HEK293 (cell line): ENCODE measurements around the gene TACR2.

Experiments
- CTCF ChIA-PET: fragments of 350-600 bp; formaldehyde crosslinking; extraction: SDS; loops from one replicate; lab custom pipeline; 2021; ENCODE audit warnings: antibody characterized with exemption; lab: Yijun Ruan, JAX
- POLR2A ChIA-PET: fragments of 300-600 bp; formaldehyde crosslinking; extraction: SDS; loops from one replicate; lab custom pipeline; 2020; ENCODE audit warnings: antibody characterized with exemption, inconsistent platforms; lab: Yijun Ruan, JAX
- H3K27ac ChIP-seq: fragments of 200-500 bp; sonication (Bioruptor generic); 2 replicates; pipeline ENCODE4 v1.5.1; 2014; ENCODE audit warnings: low read depth, low read length, control low read depth, inconsistent platforms; ENCODE audit errors: extremely low read depth
- H3K36me3 ChIP-seq, 2 experiments: fragments of 200-500 bp in 1 of 2; sonication (Bioruptor generic) in 1 of 2; 1 replicate in 1 of 2; 2 replicates in 1 of 2; pipeline ENCODE4 v1.5.1; 2014 to 2017; ENCODE audit warnings: inconsistent platforms in 2 of 2, low read length in 2 of 2; ENCODE audit not compliant: control insufficient read depth in 2 of 2, insufficient read depth in 1 of 2
- H3K4me1 ChIP-seq: fragments of 200-500 bp; sonication (Bioruptor generic); 2 replicates; pipeline ENCODE4 v1.5.1; 2014; ENCODE audit warnings: mild to moderate bottlenecking, low read length, inconsistent platforms; ENCODE audit not compliant: control insufficient read depth, insufficient read depth
- H3K4me3 ChIP-seq: 2 replicates; pipeline ENCODE4 v1.5.1; 2011; ENCODE audit warnings: low read depth, mild to moderate bottlenecking, control low read depth, low read length, moderate library complexity
- H3K9me3 ChIP-seq: fragments of 200-500 bp; sonication (Bioruptor generic); 2 replicates; pipeline ENCODE4 v1.5.1; 2014; ENCODE audit warnings: low read depth, low read length, inconsistent platforms; ENCODE audit not compliant: control insufficient read depth, insufficient read depth
- IKZF3 ChIP-seq: fragments of 450-650 bp; IDR thresholded peaks from 2 replicates; pipeline ENCODE4 v1.5.0; 2018; ENCODE audit warnings: missing biosample characterization, mild to moderate bottlenecking, missing genetic modification characterization, moderate library complexity
- KLF7 ChIP-seq: fragments of 450-650 bp; formaldehyde crosslinking; IDR thresholded peaks from 2 replicates; pipeline ENCODE4 v1.5.1; 2016; ENCODE audit warnings: missing biosample characterization, missing genetic modification characterization, borderline replicate concordance
- MEIS1 ChIP-seq: sonication (generic); formaldehyde crosslinking; IDR thresholded peaks from 2 replicates; pipeline ENCODE4 v1.8.1; 2022; ENCODE audit warnings: missing genetic modification reagents, mild to moderate bottlenecking, borderline replicate concordance
- OSR2 ChIP-seq: fragments of 450-650 bp; formaldehyde crosslinking; IDR thresholded peaks from 2 replicates; pipeline ENCODE4 v1.5.1; 2016; ENCODE audit warnings: missing biosample characterization, missing genetic modification characterization
- PRDM10 ChIP-seq: fragments of 450-650 bp; formaldehyde crosslinking; IDR thresholded peaks from 2 replicates; pipeline ENCODE4 v1.5.1; 2016; ENCODE audit warnings: missing biosample characterization, missing genetic modification characterization
- ZNF114 ChIP-seq: fragments of 450-650 bp; formaldehyde crosslinking; IDR thresholded peaks from 2 replicates; pipeline ENCODE4 v1.5.0; 2017; ENCODE audit warnings: missing biosample characterization, missing genetic modification characterization
- ZNF292 ChIP-seq: fragments of 450-650 bp; formaldehyde crosslinking; IDR thresholded peaks from 2 replicates; pipeline ENCODE4 v1.5.1; 2016; ENCODE audit warnings: low read depth, missing biosample characterization, missing genetic modification characterization, borderline replicate concordance
- ZNF404 ChIP-seq: fragments of 450-650 bp; formaldehyde crosslinking; IDR thresholded peaks from 2 replicates; pipeline ENCODE4 v1.5.1; 2017; ENCODE audit warnings: missing biosample characterization, missing genetic modification characterization
- ZNF416 ChIP-seq: fragments of 450-650 bp; formaldehyde crosslinking; IDR thresholded peaks from 2 replicates; pipeline ENCODE4 v1.5.1; 2016; ENCODE audit warnings: missing biosample characterization, missing genetic modification characterization
- ZNF704 ChIP-seq: fragments of 450-650 bp; formaldehyde crosslinking; IDR thresholded peaks from 2 replicates; pipeline ENCODE4 v1.5.1; 2016; ENCODE audit warnings: missing biosample characterization, missing genetic modification characterization
- TF ChIP-seq, protein P1 (sequence below): fragments of 450-650 bp; formaldehyde crosslinking; IDR thresholded peaks from 2 replicates; pipeline ENCODE4 v1.5.0; 2017; ENCODE audit warnings: missing biosample characterization, missing genetic modification characterization, borderline replicate concordance
- TF ChIP-seq, protein P2 (sequence below): fragments of 450-650 bp; formaldehyde crosslinking; IDR thresholded peaks from 2 replicates; pipeline ENCODE4 v1.5.1; 2016; ENCODE audit warnings: missing biosample characterization, missing genetic modification characterization

The TACR2 gene

GRCh38 chr10:69419096-69419743 lies 2.5 kb upstream of the TACR2 start:
- TF ChIP-seq, protein P1, sequence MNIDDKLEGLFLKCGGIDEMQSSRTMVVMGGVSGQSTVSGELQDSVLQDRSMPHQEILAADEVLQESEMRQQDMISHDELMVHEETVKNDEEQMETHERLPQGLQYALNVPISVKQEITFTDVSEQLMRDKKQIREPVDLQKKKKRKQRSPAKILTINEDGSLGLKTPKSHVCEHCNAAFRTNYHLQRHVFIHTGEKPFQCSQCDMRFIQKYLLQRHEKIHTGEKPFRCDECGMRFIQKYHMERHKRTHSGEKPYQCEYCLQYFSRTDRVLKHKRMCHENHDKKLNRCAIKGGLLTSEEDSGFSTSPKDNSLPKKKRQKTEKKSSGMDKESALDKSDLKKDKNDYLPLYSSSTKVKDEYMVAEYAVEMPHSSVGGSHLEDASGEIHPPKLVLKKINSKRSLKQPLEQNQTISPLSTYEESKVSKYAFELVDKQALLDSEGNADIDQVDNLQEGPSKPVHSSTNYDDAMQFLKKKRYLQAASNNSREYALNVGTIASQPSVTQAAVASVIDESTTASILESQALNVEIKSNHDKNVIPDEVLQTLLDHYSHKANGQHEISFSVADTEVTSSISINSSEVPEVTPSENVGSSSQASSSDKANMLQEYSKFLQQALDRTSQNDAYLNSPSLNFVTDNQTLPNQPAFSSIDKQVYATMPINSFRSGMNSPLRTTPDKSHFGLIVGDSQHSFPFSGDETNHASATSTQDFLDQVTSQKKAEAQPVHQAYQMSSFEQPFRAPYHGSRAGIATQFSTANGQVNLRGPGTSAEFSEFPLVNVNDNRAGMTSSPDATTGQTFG = no peak
- Histone ChIP-seq H3K4me3 (no peak overlapping the region), H3K27ac (no peak overlapping the region), H3K4me1 (no peaks in the 10 kb centered on the region), H3K9me3 (no peaks in the 10 kb centered on the region), H3K36me3 (no peaks in the 10 kb centered on the region)
- CTCF ChIA-PET = interaction anchor here (0.6 to 1.0 kb wide), 5 partner anchors 16 to 436 kb away, joined by 3 to 5 read pairs (median 4); no protein-coding TSS in a partner anchor
- POLR2A ChIA-PET = interaction anchor here (0.5 kb wide), 1 partner anchor 133 kb away, joined by 3 read pairs; no protein-coding TSS in a partner anchor

DNA sequence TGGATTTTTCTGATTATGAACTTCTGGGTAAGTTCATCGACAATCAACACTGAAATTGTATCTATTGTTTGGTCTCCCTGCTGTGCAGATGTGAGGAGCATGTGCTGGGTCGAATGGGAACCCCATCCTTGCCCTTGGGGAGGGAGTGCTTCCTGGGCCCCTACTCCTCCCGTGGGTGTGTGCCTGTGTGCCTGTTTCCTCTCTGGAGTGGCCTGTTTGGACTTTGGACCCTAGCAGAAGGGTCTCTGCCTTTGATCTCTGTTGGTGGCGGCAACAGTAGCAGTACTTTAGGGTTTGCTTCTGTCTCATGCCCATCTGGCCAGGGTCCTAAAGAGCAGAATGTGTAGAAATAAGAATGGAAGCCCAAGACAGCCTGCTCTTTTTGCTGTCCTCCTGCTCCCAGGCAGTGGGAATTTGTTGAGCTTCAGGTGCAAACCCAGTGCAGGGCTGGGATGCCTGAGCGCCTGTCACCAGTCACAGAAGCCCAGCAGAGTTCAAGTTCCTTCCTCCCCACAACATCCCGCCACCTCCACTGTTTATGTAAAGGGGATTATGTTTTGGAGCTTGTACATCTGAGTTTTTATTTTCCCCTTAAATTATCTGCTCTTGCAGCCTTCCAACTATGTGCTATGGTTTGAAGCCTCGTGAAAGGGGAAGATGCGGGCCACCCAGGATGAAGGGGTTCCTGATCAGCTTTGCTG lies 1.5 kb upstream of the TACR2 start:
- H3K27ac ChIP-seq = no peak overlapping the region
- no peak for TF ChIP-seq IKZF3
- TF ChIP-seq OSR2 (tag by site-specific recombination) = 0 out of 2 replicates have a peak, but pooled peaks have one; percentile 45
- ChIA-PET CTCF (interaction anchor here (0.6 to 2.0 kb wide), 3 partner anchors 10 to 435 kb away, joined by 3 to 7 read pairs (median 4); no protein-coding TSS in a partner anchor), POLR2A (no interaction called here)
- no peak overlapping the region for H3K4me3 ChIP-seq
- H3K36me3 ChIP-seq = no peaks in the 10 kb centered on the region
- no peaks in the 10 kb centered on the region for H3K4me1 ChIP-seq
- no peaks in the 10 kb centered on the region for H3K9me3 ChIP-seq

DNA sequence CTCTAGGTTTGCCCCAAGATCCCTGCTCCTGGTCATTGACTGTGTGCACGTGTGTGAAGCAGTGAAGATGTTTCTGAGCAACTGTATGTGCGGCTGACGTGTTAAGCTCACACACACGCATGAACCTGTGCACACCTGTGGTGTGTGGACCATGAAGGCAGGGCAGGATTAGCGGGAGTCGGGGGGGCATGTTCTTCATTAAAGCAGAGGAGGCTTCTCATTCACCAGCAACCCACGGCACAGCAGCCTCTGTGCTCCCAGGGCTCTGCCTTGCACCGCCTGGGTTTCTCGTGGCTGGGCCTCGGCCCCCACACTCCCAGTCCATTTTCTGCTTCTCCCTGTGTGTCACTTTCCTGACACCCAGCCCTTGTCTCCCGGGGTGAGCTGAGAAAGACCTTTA lies 824 bp upstream of the TACR2 start:
- H3K36me3 ChIP-seq = no peaks in the 10 kb centered on the region
- ChIA-PET CTCF (interaction anchor here (0.5 to 2.0 kb wide), 2 partner anchors 9 to 407 kb away, joined by 3 to 7 read pairs; no protein-coding TSS in a partner anchor), POLR2A (interaction anchor here (0.9 kb wide), 1 partner anchor 68 kb away, joined by 3 read pairs; no protein-coding TSS in a partner anchor)
- no peaks in the 10 kb centered on the region for H3K4me1 ChIP-seq
- no peak overlapping the region for H3K4me3 ChIP-seq
- H3K27ac ChIP-seq = no peak overlapping the region
- no peaks in the 10 kb centered on the region for H3K9me3 ChIP-seq
- TF ChIP-seq, protein P2, sequence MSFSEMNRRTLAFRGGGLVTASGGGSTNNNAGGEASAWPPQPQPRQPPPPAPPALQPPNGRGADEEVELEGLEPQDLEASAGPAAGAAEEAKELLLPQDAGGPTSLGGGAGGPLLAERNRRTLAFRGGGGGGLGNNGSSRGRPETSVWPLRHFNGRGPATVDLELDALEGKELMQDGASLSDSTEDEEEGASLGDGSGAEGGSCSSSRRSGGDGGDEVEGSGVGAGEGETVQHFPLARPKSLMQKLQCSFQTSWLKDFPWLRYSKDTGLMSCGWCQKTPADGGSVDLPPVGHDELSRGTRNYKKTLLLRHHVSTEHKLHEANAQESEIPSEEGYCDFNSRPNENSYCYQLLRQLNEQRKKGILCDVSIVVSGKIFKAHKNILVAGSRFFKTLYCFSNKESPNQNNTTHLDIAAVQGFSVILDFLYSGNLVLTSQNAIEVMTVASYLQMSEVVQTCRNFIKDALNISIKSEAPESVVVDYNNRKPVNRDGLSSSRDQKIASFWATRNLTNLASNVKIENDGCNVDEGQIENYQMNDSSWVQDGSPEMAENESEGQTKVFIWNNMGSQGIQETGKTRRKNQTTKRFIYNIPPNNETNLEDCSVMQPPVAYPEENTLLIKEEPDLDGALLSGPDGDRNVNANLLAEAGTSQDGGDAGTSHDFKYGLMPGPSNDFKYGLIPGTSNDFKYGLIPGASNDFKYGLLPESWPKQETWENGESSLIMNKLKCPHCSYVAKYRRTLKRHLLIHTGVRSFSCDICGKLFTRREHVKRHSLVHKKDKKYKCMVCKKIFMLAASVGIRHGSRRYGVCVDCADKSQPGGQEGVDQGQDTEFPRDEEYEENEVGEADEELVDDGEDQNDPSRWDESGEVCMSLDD = no peak
- no peak for TF ChIP-seq KLF7 (tag by site-specific recombination)
- no peak for TF ChIP-seq MEIS1 (CRISPR knock-in tag)
- no peak for TF ChIP-seq ZNF404 (tag by site-specific recombination)
- no peak for TF ChIP-seq ZNF416 (tag by site-specific recombination)
- TF ChIP-seq ZNF292 (tag by site-specific recombination) = no peak
- no peak for TF ChIP-seq ZNF114
- no peak for TF ChIP-seq PRDM10 (tag by site-specific recombination)
- no peak for TF ChIP-seq ZNF704
- TF ChIP-seq, all 188 proteins: peak for 0
